Lung (tissue), 12 donors: Measurements from ENCODE around the gene COPZ2. TPM values are rescaled to one million over a fixed set of nuclear protein-coding genes. Genes with fewer than 3 reads are reported as not detected.

ENCODE experiments used
- ATAC-seq: fragments of 200-7000 bp; cut with Tn5 transposase; one replicate; pipeline ENCODE4 v1.9.1; 2020; ENCODE audit warnings: moderate number of reproducible peaks; ENCODE audit not compliant: insufficient read depth, low FRiP score
- DNase-seq, 3 donors: peaks; one replicate each; pipeline ENCODE4 v3.0.0-alpha.2; 2013 to 2017
- H3K27ac ChIP-seq, 2 donors: one replicate each; pipeline ENCODE4 v1.5.1; 2013; ENCODE audit warnings: mild to moderate bottlenecking in 2 of 2, moderate library complexity in 2 of 2, control low read depth in 1 of 2, inconsistent platforms in 1 of 2, low read depth in 1 of 2, low read length in 1 of 2
- H3K27me3 ChIP-seq, 3 donors: one replicate each; pipeline ENCODE4 v1.5.1; 2013; ENCODE audit warnings: low read length in 2 of 3; ENCODE audit not compliant: control insufficient read depth in 3 of 3, insufficient read depth in 3 of 3
- H3K36me3 ChIP-seq, 4 donors: one replicate each; pipeline ENCODE4 v1.5.1; 2013; ENCODE audit warnings: low read length in 4 of 4, mild to moderate bottlenecking in 1 of 4, moderate library complexity in 1 of 4; ENCODE audit not compliant: control insufficient read depth in 4 of 4, insufficient read depth in 4 of 4
- H3K4me1 ChIP-seq, 5 donors: one replicate each; pipeline ENCODE4 v1.5.1; 2013; ENCODE audit warnings: low read length in 5 of 5, mild to moderate bottlenecking in 2 of 5, moderate library complexity in 1 of 5; ENCODE audit not compliant: control insufficient read depth in 5 of 5, insufficient read depth in 5 of 5
- H3K4me3 ChIP-seq: one replicate; pipeline ENCODE4 v1.5.1; 2013; ENCODE audit warnings: mild to moderate bottlenecking, control low read depth, moderate library complexity
- H3K9ac ChIP-seq, 2 donors: one replicate each; pipeline ENCODE4 v1.5.1; 2013; ENCODE audit warnings: low read length in 2 of 2, control low read depth in 1 of 2; ENCODE audit not compliant: insufficient read depth in 1 of 2
- H3K9me3 ChIP-seq, 4 donors: one replicate each; pipeline ENCODE4 v1.5.1; 2013; ENCODE audit warnings: low read length in 3 of 4, mild to moderate bottlenecking in 1 of 4, moderate library complexity in 1 of 4; ENCODE audit not compliant: control insufficient read depth in 4 of 4, insufficient read depth in 3 of 4
- CTCF ChIP-seq: IDR thresholded peaks from 2 replicates; pipeline ENCODE4 v1.5.1; 2012; ENCODE audit warnings: mild to moderate bottlenecking; ENCODE audit errors: control extremely low read depth, extremely low read depth
- WGBS, 2 donors: extraction: QIAGEN DNeasy Blood & Tissue Kit; methylation state at CpG; one replicate each; pipeline ENCODE4 v1.1.7; 2013; 5-methylcytosine and 5-hydroxymethylcytosine counted together
- polyA plus RNA-seq, 2 donors: library from polyadenylated mRNA; stranded (reverse); fragments of 200-250 nt; gene quantifications; one replicate each; pipeline ENCODE4 v1.2.1, GENCODE V29; 2013
- total RNA-seq, 2 donors: library from RNA; depleted of rRNA in 1 of 2; stranded (reverse); fragments of >200 nt in 1 of 2; gene quantifications; one replicate each; pipeline ENCODE4 v1.2.1, GENCODE V29; 2014 to 2021
- donor health status: control.
- donor health status: control.
- donor health status: Bipolar disorder and iron deficiency.
- donor health status: healthy.
- donor health status: DM: yes; HTN: yes; CAD: no.

The COPZ2 gene
- total and polyA plus RNA-seq, 4 donors = 6.2 to 25.5 (median 11.6) TPM

- 70 to 74% methylated on average over 8 of the region's 8 CpGs for WGBS, 2 donors
- no peak for DNase-seq
Observed at GRCh38 chr17:48014595-48015111, 22.9 kb downstream of the COPZ2 start.

DNA sequence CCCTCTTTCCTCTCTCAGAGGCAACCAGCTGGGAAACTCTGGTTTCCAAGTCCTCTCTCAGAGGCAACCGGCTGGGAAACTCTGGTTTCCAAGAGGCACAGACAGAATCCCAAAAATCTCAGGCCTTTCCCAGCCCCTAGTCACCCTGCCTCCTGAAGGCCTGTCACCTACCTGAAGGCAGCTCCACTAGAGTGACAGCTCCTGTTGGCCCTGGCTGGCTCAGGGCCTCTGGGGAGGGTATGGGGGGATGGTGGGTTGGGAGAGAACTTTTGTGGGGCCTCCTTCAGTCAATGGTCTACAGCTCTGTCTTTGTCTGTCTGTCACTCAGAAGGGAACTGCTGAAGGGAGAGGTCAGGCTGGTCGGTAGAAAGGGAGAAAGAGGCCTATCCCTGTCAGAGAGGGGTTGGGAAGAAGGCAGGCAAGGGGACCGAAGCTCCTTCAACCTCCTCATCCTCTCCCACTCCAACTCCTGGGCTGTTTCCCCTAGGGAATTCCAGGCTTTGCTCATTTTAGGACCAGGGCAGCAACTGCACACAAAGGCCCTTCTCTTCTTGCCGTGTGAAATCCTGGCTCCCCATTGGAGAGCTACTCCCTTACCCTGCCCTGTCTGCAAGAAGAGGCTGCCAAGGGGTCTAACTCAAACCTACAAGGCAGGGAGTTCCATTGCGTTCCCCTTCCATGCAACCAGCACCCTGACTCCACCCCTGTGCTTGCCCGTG lies 23.6 kb downstream of the COPZ2 start:
- no peak overlapping the region for H3K27ac ChIP-seq
- peaks cover 0 to 13% (median 4%) of the 10 kb centered on the region in 5 donors for H3K4me1 ChIP-seq
- DNase-seq (no peak), ATAC-seq (no peak)
- whole genome bisulfite sequencing, 2 donors = 81 to 82% methylated on average over 6 of the region's 6 CpGs
- H3K4me3 ChIP-seq = no peak overlapping the region
- H3K9ac ChIP-seq = no peak overlapping the region
- no peaks in the 10 kb centered on the region for H3K36me3 ChIP-seq
- peaks cover 0 to 7% (median 0%) of the 10 kb centered on the region in 3 donors for H3K27me3 ChIP-seq
- H3K9me3 ChIP-seq = no peaks in the 10 kb centered on the region
- no peak for TF ChIP-seq CTCF

More at GRCh38 chr17:48014595-48015111, 22.9 kb downstream of the COPZ2 start:
- Histone ChIP-seq H3K27me3 (peaks cover 0 to 7% (median 0%) of the 10 kb centered on the region in 3 donors), H3K9me3 (no peaks in the 10 kb centered on the region), H3K4me1 (peaks cover 0 to 13% (median 4%) of the 10 kb centered on the region in 5 donors), H3K9ac (no peak overlapping the region), H3K36me3 (no peaks in the 10 kb centered on the region), H3K4me3 (no peak overlapping the region), H3K27ac (no peak overlapping the region)
- no peak for ATAC-seq
- no peak for TF ChIP-seq CTCF

DNA sequence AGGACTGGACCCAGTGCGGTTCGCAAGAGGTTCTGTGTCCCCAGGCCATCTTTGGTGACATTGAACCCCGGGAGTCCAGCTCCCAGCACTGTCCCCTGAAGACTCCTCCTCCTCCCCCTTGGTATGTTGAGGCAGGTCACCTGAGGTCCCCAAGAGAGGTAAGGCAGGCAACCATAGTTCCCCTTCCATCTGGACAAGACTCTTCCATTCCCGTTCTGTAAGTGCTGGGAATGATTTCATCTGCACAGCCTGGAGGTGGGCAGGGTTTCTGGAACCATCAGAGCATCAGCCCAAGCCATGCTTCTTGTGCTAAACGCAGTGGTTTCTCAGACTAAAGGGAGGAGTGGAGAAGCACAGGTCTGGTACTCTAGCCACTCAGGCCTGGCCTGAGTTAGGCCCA lies 24.9 kb downstream of the COPZ2 start:
- no peaks in the 10 kb centered on the region for H3K36me3 ChIP-seq
- no peak overlapping the region for H3K4me3 ChIP-seq
- H3K4me1 ChIP-seq = peaks cover 0 to 13% (median 4%) of the 10 kb centered on the region in 5 donors
- TF ChIP-seq CTCF = no peak
- peaks cover 0 to 7% (median 0%) of the 10 kb centered on the region in 3 donors for H3K27me3 ChIP-seq
- H3K27ac ChIP-seq = no peak overlapping the region
- WGBS, 2 donors = 38 to 39% methylated on average over 5 of the region's 5 CpGs
- ATAC-seq (no peak), DNase-seq (no peak)
- no peaks in the 10 kb centered on the region for H3K9me3 ChIP-seq
- peak overlapping the region in 1 of 2 donors; percentile 5 for H3K9ac ChIP-seq
